CD4-positive, alpha-beta T cell treated with Interleukin-17A for 4 hours (primary cell): ENCODE measurements around the gene AP3S1.

ENCODE experiments used
- DNase-seq: peaks from one replicate; pipeline ENCODE4 v3.0.0-alpha.2; 2020; ENCODE audit warnings: mixed read lengths

The AP3S1 gene

DNA sequence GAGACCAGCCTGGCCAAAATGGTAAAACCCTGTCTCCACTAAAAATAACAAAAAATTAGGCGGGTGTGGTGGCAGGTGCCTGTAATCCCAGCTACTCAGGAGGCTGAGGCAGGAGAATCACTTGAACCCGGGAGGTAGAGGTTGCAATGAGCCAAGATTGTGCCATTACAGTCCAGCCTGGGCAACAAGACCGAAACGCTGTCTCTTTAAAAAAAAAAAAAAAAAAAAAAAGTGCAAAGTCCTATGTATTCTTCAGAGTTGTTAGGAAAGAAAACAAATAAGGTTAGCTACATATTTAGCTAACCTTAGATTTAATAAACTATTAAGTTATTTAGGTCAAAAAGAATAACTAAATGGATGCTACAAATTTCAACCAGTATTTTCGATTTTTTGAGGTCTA is 11.8 kb upstream of the AP3S1 start:
- no peak for DNase-seq

DNA sequence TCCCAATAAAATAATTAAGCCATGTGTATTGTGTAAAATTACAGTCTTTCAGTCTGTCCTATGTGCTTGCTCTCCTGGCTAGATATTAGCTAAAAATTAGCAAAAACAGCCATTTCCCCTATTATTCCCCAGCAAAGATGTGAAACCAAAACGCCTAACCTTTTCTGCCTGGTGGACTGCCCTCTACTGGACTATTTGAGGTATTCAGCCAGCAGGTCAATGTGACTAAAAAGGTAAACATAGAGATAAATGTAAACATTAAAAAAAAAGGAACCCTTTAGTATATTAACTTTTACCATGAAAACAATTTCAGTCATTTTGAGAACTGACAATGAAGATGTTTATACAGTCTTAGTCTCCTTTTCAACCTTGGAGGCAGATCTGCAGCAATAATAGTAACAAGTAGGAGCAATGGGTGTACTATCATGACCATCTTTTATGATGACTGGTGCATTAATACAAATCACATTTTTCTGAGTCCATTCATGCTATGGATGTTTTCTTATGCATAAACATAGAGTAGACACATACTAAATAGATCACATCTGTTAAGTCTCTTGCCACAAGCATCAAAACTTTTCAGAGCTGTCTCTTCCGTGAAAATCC is 10.5 kb upstream of the AP3S1 start:
- DNase-seq: peak; percentile 25

DNA sequence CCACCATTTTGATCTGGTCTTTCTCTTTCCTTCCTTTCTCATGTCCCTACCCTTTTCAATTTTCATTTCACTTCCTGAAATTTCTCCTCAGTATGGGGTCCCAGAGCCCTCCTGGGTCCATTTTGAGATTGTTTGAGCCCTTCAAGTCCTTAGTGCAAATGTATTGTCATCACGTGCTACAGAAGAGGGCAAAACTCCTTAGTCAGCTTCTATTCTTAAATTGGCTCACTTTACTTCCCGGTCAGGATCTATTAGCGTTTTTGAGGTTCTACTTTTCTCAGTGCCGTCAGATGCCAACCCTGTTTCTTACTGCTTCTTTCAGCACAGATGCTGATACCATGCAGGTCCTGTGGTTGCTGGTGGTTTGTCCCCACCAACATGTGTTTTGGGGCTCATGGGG is 6.3 kb upstream of the AP3S1 start:
- DNase-seq: no peak

DNA sequence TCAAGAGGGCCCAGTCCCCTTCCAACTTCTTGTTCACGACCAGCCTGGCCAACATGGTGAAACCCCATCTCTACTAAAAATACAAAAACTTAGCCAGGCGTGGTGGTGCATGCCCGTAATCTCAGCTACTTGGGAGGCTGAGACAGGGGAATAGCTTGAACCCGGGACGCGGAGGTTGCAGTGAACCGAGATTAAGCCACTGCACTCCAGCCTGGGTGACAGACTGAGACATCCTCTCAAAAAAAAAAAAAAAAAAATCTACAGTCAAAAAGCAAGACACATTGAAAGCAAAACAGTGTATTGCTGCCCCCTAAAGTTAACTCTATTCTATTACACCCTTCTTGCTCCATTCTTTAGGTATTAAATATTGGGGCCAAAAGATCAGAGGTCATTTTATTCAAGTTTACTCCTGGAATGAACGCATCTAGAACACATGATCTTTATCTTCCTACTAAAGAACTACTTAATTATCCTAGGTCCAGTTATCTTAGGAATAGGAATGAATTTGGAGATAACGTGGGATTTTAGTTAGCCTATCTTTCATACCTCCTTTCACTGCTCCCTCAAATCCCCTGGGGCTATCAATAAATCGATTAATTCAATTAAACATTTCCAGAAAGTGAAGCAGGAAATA is 2.7 kb upstream of the AP3S1 start:
- DNase-seq: peak; percentile 41

DNA sequence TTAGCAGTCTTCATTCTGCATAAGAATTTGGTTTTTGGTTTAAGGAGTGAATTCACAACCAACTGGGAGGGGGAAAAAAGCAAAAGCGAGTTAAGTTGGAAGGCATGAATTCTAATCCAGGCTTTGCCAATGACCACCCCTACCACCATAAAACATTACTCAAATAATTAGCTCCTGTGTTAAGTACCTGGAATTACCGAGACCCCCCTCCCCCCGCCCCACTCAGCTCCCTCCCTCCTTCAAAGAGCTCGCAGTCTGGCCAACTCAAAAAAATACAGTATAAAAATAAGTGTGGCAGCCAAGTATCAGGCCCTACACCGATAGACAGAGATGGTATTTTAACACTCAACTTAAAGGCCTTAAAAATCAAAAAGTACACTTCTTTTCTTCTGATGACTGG is 862 bp upstream of the AP3S1 start:
- DNase-seq: no peak

DNA sequence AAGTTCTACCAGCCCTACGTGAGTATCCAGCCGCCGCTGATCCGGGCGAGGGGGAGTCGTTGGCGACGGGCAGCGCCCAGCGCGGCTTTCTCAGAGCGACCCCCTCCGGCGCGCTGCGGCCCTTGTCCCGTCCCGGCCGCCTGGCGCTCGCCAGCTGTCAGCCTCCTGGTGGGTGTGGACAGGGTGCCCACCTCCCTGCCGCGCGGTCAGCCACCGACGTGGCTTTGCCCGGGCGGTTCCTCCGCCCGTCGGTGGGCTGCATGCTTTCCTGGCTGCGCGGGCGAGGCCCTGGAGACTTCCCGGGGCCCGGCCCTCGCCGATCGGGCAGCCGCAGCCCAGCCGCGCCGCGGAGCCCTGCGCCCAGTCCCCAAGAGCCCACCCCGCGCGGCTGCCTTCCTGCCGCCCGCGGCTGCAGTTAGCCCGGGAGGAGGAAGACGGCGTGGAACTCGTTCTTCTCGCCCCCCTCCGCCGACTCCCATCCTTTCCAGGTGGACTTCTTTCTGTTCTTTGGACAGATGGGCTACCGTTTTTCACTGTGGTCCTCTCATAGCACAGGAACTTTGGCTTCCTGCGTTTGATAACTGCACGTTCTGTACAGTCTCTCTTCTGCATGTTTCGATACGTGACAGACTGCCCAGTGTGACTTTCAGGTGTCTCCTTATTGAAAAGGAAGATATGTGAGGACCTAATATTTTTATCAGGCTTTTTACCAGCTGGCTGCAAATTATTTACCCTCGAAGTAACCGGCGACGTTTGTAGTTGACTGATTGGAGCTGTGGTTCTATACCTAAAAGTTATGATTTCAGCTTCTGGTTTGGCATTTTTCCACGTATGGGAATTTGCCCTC is 577 bp downstream of the AP3S1 start:
- peak; percentile 47 for DNase-seq

DNA sequence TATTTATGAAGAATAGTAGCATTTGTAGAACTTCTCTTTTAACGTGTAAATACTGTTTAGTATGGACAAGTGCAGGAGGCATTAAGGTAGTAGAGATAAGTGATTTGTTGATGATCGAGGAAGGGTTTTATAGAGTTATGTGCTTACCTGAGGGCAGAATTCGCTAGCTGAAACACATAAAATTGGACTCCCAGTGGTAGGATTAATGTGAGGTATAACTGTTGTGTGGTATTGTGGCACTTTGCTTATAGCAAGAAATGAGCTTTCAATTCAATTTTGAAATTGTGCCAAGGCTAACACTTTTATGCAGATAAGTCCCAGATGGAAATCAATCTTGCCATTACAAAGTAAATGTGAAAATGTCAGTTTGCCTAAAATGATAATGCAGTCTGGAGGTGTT is 1.2 kb downstream of the AP3S1 start:
- no peak for DNase-seq

DNA sequence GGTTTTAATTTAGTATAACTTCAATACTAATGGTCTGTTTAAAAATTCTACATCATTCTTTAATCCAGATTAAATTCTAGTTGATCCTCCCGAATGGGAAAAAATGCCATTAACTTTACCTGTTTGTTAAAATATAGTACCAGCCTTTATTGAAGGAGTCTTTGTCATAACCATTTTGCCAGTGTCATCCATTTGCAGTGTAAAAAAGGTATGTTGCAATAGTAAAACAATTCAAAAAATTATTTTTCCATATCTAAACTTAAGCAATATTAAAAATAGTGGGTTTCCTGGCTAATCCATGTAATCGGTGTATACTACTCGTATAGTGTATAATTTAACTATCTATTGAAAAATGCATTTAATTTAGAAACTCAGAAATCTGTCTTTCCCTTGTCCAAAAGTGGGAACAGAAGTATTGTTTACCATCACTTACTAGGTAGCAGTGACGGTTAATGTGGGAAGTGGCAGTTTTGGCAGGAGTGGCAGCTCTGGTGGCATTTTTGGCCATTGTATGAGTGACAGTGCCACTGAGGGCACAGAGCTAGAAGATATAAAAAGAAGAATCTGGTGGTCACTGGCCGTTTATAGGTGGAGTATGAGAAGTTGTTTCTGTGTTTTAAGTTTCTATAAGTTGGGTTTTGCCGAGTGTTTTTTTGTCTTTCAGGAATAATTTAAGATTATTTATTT is 1.9 kb downstream of the AP3S1 start:
- no peak for DNase-seq

DNA sequence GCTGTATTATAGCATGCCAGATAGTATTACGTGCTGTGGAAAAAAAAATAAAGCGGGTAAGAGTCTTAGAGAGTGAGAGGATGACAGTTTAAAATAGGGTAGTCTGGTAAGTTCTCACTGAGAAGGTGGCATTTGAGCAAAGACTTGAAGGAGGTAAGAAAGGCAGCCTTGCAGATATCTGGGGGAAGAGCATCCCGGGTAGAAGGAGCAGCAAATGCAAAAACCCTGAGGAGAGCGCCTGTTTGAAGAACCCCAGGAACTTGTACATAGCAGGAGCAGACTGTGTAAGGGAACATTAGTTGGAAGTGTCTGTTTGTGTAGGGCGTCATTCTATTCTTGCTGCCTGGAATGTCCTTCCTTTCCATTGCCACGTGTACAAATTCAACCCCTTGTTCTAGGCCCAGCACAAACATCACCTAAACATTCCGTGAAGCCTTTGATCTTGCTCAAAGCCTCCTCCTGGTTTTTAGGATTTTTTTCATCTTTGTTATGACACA is 2.6 kb downstream of the AP3S1 start:
- no peak for DNase-seq

DNA sequence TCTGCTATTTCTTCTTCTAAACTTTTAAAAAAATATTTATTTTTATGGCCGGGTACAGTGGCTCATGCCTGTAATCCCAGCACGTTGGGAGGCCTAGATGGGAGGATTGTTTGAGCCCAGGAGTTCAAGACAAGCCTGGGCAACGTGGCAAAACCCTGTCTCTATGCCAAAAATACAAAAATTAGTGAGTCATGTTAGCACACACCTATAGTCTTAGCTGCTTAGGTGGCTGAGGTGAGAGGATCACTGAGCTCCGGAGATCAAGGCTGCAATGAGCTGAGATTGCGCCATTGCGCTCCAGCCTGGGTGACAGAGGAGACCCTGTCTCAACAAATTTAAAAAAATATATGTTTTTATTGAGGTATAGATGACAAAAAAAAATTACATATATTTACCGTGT is 5.6 kb downstream of the AP3S1 start:
- no peak for DNase-seq

DNA sequence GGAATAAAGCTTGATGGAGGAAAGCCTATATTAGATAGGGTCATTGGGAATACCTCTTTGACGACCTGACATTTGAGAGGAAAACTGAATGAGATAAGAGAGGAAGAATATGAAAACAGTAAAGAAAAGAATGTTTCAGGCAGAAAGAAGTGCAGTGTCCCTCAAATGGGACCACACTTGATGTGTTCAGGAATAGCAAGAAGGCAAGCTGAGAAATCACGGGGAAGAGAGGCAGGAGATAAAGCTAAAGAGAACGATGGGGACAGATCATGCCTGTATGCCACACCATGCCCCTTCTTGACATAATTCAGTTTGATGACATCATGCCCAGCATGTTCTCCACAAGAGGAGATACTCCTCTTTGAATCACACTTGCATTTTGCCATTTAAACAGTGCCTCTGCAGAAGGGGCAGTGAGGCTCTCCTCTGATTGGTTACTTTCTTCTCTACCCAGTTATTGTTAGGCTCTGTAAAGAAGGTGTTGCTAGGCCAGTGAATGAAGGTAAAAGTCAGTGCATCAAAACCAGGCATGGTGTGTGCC is 7.6 kb downstream of the AP3S1 start:
- DNase-seq: no peak

DNA sequence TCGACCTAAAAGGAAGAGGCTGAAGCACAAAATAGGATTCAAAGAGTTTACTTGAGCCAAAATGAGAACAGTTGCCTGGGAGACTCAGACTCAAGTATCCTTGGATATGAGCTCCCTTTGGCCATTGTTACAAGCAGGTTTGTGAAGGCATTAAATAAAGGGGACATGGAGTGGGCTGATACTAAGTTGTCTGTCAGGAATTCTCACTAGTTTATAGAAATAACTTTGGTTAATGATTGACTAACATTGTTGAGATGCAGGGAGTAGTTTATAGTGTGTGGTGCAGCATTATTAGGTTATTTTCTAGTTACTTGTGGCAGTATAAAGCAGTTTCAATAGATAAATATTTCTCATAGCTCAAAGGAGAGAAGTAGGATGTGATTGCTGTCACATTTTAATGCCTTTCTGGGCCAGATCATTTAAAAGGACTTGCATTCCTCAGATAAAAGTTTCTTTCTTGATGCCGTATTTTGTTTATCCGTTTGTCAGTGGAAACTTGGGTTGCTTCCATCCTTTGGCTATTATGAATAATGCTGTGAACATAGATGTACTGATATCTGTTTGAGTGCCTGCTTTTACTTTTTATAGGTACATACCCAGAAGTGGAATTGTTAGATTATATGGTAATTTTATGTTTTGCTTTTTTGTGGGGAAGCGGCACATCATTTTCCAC is 9.1 kb downstream of the AP3S1 start:
- no peak for DNase-seq

DNA sequence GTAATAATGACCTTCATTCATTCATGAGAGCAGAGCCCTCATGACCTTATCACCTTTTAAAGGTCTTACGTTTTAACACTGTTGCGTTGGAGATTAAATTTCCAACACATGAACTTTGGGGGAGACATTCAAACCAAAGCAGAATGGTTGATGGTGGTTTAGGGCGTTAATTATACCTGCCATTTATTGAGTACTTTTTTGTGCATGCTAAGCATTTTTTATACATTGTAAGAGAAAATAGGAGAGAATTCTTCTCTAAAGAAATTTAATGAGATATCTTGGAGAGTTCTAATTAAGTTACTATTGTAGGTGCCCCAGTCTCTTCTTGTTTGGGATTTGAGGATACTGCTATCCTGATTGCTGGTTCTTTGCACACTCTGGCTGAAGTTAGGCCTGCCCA is 12.4 kb downstream of the AP3S1 start:
- no peak for DNase-seq

DNA sequence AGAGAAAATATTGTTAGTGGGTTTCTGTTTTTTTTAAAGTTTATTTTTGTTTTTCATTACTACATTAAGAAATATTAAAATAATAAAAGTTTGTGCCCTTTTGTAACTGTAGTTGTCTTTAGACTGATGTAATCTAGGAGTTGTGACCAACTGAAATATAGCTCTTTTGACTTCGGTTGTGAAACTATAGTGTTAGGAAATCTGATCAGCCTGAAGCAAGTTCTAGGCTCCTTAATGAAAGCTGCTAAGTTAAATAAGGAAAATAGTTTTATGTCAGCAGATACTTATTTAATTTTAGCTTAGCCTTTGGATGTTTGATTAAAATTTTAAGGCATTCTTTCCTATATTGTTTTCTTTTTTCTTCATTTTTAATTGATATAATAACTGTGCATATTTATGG is 14.2 kb downstream of the AP3S1 start:
- no peak for DNase-seq

DNA sequence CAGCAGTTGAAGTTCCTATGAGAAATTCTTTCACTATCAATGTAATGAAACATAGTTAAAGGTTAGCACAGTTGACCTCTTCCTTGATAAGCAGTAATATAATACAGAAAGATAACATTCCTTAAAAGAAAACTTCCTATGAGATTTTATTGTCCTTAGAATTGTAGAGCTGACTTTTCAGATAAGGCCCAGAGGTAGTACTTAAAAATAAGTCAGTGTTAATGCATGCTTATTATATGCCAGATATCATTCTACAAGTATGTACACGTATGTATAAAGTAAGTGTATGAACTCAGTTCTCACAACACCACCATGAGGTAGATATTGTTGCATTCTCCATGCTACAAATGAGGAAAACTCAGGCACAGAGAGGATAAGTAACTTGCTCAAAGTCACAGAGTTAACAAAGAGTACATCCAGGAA is 15.3 kb downstream of the AP3S1 start:
- DNase-seq: no peak

DNA sequence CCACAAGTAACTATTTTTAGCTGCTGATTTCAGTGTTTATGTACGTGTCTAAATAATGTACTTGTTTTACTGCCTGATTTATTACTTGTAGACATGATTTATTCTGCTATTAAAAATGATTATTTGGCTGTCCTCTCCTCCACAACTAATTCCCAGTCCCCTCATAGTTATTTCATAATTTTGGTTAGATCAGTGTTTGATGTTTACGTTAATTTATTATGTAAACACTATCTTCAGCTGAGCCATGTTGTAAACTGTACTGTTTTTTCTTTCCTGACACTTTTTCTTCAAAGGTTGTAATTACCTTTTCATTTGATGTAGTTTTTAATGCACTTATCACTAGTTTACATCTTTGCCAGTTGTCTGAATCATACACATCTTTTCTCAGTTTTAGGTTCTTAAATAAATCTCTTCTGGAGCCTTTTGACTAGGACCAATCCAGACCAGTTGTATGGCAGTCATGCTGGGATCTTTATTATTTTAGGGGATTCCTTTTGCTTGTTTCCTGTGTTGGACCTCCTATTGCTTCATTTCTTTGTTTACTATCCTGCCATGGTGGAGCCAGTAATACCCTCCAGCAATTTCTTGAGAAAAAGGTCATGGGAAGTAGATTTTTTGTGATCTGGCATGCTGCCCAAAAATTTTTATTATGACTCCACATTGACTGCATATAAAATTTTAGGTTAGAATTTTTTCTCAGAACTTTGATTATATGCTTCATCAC is 16.1 kb downstream of the AP3S1 start:
- DNase-seq: no peak

DNA sequence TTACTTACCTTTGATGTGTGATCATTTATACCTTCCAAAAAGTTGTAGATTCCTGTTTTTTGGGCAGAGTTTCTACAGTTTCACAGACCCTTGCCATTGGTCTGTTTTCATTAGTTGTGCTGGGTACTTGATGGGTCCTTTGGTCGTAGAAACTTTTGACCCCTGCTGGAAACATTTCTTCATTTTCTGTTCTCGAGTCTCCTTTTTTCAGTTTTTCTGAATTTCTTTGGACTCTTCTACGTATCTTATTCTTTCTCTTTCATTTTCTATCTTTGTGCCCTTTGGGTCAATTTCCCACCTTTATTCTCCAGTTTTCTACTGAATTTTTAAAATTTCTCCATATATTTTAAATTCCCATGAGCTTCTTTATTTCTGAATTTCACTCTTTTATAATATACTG is 16.7 kb downstream of the AP3S1 start:
- DNase-seq: no peak

DNA sequence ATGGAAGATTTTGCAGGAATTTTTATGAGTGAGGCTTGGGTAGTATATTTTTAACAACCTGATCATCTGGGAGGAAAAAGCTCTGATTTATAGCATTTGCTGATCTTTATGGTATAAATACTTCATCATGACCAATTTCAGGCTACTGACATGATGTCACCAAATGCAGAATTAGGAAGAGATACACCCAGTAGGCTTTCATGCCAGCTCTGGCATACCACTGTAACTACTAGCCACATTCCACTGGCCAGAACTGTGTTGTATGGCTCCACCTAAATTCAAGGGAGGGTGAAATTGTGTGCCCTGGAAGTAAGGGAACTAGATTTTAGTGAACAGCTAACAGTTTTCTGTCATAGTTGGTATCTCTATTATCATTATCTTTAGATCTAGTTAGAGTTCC is 17.6 kb downstream of the AP3S1 start:
- no peak for DNase-seq

DNA sequence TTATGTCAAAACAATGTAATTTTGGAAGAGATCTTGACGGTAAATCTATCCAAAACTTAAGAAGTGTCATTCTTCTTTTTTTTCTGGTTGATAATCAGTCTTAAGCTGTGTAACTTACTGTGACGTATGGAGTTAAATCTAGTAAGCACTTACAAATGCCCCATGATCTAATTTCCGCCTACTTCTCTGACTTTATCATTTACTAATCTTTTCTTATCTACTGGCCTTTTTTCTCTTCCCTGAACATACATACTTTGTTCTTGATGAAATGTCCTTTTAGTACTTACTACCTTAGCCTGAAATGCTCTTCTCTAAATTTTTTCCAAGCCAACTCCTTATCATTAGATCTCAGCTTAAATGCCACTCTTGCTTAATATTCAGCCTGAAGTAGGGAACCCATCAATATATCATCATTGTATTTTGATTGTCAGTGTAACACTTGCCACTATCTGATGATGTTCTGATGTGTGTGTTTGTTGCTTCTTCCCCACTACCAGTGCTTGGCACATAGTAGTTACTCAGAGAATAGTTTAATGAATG is 27.6 kb downstream of the AP3S1 start:
- DNase-seq: no peak

DNA sequence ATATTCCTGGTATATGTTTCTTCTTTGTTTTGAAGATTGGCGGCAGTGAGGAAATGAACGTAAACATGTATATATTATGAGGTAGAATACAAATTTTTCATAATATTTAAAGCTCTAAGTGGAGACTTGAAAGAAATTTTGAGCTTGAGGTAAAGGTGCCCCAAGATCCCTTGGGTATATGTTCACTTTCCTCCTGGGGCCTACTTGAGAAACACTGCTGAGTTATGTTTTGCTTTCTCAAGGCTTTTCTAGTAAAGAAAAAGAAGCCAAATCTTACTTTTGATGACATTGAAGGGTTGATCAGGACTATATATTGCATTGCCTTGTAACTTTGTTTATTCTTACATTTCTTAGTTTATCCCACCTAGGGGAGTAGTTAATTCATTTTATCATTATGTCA is 30.7 kb downstream of the AP3S1 start:
- no peak for DNase-seq

DNA sequence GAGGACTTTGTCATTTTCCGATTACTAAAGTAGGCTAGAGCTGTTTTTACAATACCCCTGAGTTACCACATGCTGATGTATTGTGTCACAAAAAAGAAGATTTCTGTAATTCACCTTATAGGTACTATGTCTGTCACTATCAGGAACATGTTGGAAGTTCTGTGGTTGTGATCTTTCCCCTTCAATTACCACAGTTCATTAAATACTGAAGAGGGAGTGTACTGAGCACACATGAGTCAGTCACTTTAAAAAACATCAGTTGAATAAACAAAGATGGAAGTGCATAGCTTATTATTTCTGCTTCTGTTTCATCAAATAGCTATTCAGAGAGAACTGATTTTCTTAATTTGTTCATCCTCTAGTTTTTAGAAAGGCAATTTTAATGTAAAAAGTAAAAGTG is 31.7 kb downstream of the AP3S1 start:
- DNase-seq: no peak

DNA sequence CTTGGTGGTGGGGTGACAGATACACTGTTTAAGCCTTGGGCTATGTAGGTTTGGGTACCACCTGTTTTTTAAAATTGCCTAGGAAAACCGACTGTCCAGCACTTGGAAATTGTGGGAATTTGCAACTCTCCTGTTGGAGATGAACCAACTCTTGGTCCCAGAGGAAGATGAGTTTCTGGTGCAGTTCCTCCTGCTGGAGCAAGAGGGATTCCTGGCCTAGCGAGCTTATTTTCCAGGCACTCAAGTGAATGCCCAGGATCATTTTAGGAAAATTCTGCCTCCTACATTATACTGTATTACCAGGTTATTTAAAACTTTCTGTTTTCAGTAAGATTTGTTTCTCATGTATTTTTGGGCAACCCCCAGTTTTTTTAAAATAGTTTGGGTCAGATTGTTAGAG is 33.7 kb downstream of the AP3S1 start:
- no peak for DNase-seq
